Retinal pigment epithelial cell (primary cell): Measurements from ENCODE around the gene PRRX2.
A peak's percentile ranks its signal among the peaks of the same experiment; 100 is the strongest.

ENCODE experiments used
- DNase-seq: peaks from one replicate; pipeline ENCODE4 v3.0.0-alpha.2; 2010; ENCODE audit warnings: low read depth
- H3K4me3 ChIP-seq: 2 replicates; pipeline ENCODE4 v1.5.1; 2011; ENCODE audit warnings: mild to moderate bottlenecking, low read length, control low read depth, moderate library complexity
- TF ChIP-seq, protein P1 (sequence below): conservative IDR thresholded peaks from 2 replicates; pipeline ENCODE4 v1.5.1; 2011; ENCODE audit warnings: low read depth, low read length, control low read depth, inconsistent platforms

PRRX2 gene

DNA sequence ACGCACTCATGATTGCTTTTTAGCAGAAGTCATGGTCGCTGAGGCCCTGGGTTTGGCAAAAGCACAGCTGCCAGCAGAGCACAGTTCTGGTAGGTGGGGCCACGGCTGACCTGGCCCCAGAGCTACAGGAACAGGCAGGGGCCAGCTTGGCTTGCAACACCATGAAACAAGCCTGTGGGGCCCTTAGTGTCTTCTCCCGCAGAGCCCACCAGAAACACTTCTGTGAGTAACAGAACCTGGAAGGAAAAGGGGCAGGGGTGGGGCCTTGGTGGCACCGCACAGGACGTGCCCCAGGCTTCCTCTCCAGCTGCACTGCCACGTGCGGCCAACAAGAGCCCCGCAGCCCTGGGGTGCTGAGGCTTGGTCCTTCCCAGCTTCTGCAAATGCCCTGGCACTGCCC is 28.3 kb upstream of the PRRX2 start:
- TF ChIP-seq, protein P1, sequence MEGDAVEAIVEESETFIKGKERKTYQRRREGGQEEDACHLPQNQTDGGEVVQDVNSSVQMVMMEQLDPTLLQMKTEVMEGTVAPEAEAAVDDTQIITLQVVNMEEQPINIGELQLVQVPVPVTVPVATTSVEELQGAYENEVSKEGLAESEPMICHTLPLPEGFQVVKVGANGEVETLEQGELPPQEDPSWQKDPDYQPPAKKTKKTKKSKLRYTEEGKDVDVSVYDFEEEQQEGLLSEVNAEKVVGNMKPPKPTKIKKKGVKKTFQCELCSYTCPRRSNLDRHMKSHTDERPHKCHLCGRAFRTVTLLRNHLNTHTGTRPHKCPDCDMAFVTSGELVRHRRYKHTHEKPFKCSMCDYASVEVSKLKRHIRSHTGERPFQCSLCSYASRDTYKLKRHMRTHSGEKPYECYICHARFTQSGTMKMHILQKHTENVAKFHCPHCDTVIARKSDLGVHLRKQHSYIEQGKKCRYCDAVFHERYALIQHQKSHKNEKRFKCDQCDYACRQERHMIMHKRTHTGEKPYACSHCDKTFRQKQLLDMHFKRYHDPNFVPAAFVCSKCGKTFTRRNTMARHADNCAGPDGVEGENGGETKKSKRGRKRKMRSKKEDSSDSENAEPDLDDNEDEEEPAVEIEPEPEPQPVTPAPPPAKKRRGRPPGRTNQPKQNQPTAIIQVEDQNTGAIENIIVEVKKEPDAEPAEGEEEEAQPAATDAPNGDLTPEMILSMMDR: no peak
- no peak for DNase-seq
- H3K4me3 ChIP-seq: no peak overlapping the region

DNA sequence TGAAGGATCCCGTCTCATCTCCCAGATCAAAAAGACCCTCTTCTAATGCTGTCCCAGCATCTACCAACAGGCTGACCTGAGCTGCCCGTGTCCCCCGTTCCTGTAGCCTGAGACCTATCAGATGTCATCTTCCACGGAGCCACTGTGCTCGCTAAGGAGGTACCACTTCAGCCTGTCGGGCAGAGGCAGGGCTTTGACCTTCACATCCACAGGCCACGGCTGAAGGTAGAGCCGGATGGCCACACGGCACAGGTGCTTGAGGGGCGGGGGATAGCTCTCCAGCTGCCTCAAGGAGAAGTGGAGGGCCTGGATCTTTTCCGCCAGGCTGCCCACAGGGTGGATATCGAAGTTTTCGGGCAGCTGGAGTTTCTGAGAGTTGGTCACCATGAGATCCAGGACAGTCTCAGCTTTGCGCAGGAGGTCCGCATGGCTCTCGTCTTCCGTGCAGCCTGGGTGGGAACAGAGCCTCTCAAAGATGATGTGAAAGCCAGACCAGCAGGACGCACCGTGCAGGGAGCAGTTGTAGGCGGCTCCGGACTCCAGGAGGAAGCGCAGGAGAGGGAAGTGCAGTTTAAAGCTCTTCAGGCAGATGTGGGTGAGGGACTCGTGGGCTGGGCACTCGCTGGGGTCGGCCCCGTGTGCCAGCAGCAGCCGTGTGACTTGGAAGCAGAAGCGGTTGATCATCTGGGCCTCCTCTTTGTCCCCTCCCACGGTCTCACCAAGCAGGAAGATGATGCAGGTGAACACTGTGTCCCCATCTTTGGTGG is 27.6 kb upstream of the PRRX2 start:
- TF ChIP-seq, protein P1: no peak

DNA sequence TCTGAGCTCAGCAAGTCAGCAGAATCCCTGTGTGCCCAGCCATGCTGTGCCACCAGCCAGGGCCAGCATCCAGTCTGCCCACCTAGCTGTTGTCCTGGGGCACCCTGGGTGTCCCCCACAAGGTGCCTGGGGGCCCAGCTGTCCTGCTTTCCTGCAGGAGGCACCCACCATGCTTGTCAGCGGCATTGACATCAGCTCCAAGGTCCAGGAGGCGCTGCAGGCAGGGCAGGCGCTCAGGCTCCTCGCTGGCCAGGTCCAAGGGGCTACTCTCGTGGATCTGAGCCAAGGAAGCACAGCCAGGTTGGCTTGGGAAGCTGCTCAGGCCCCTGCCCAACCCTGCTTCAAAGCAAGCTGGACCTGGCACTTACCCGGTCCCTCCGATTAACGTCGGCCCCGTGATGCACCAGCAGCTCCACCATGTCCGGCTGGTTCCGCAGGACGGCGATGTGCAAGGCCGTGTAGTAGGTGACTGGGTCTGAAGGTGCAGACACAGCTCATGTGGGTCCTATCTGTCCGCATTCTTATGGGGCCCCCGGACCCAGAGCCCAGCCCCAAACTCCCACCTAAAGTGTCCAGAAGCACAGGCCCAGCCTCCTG is 26.3 kb upstream of the PRRX2 start:
- peak overlapping the region; percentile 8 for H3K4me3 ChIP-seq
- TF ChIP-seq, protein P1: no peak
- DNase-seq: no peak

More for the DNA sequence above, 27.6 kb upstream of the PRRX2 start:
- no peak overlapping the region for H3K4me3 ChIP-seq
- no peak for DNase-seq

DNA sequence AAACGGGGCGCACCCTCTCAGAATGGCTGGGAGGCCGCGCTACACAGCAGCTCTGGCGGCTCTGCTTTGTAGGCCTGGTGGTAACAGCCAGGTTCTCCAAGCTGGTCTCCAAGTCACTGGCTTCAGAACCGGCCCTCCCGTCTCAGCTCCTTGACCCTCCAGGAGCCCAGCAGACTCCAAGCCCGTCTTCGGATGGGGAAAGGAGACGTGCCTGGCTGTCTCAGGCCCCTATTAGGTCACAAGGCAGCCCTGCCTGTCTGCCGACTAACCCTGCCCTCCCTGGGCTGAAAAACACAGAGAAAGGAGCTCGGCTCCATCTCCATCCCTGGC is 25.7 kb upstream of the PRRX2 start:
- TF ChIP-seq, protein P1: no peak
- peak overlapping the region; percentile 8 for H3K4me3 ChIP-seq
- no peak for DNase-seq

DNA sequence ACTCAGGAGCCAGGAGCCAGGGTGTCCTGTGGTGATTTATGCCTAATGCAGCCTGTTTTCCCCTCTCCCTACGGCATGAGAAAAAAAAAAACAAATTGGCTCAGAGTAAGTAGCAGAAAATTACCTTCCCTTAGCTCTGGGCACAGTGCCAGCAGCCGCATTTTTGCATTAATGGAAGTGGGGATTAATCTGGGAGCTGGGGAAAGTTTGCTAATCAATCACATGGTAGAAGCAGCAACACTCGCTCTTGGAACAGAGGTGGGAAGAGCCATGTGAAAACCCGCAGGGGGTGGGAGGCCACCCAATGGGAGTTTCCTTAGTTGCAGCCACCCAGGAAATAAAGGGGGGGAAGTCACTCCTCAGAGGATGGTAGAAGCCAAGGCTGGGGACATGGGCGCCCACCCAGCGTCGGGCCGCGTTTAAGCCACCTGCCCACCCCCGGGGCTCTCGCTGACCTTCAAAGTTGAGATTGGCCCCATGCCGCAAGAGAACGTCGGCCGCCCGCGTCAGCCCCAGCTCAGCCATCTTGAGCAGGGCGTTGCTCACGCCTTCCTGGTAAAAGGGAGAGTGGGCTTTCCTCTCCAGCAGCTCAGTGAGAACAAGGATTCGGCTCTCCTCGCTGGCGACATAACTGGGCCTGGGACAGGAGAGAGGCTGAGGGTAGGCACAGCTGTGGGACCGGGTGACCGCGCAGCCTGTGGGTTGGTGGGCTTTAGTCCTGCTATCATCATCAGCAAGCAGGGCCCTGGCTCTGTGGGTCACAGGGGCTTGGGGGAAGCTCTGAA is 25.2 kb upstream of the PRRX2 start:
- peak overlapping the region; percentile 92 for H3K4me3 ChIP-seq

DNA sequence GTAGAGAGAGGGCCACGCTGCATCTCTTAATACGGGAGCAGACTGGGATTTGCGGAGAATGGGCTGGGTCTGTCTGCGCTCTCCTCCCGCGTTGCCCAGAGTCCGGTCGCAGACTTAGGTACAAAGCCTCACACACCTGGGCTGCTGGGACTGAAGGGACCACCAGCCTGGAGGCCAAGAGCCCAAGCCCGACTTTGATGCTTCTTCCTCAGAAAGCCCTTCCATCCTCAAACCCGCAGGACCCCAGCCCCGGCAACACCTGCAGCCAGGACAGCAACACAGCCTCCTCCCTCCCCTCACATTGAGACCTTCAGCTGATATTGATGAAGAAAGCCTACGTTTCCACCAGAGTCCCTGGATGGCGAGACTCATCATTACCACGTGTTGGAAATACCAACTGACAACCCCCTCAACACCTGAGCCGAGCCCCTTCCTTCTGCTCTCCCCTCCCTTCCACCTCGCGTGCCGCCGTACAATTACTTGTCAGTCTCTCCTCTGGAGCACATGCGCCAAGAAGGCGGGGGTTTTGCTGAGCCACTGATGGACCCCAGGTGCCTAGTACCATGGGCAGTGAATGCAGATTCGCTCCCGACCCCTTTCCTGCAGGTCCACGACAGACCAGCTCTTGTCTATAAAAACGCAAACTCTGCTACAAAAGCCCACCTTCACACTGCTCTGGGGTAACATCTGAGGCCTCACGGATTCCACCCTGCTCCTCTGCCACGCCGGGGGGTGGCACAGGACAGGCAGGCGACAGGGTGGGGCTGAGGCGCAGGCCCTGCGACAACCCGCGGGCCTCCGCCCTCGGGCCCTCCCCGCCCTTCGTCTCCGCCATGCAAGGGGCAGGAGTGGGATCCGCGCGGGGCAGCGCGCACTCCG is 24.3 kb upstream of the PRRX2 start:
- TF ChIP-seq, protein P1: no peak
- no peak for DNase-seq
- H3K4me3 ChIP-seq: peak overlapping the region; percentile 92

More for the DNA sequence above, 25.2 kb upstream of the PRRX2 start:
- DNase-seq: peak; percentile 98
- TF ChIP-seq, protein P1: no peak
